Stimulated activated naive CD8-positive, alpha-beta T cell treated with anti-CD3 and anti-CD28 coated beads, Interleukin-15, Interleukin-2, amounts not matched to agents 100 U/mL and 50 U/mL, for 24 hours (primary cell): ENCODE results near the gene HIRA.
"Not testable (repeated sequence)": the region's sequence is repeated elsewhere in the genome, so short reads cannot be mapped to it uniquely, and the experiment has no call there.

ENCODE experiments used
- ATAC-seq: fragments of 150-1000 bp; cut with Tn5 transposase; one replicate; pipeline ENCODE4 v1.10.0; 2021
- DNase-seq: peaks from one replicate; pipeline ENCODE4 v3.0.0; 2021

The HIRA gene

DNA sequence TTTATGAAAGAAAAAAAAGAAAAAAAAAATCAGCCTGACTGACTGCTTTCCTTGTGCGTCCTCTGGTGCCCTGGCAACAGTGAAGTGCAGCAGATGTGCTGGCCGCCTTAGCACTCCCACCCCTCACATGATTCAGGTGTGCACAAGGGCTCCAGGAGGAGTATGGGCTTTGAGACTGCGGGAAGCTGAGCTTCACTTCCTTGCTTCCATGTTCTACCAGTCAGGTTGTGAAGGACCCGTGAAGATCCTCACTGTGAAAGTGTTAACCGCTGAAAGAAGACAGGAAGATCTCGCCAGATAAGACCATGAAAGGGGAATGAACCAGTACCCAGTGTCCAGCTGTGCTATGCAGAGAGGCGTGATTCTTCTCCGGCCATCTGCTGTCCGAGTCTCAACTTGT lies 48.2 kb downstream of the HIRA start:
- no peak for ATAC-seq
- no peak for DNase-seq

DNA sequence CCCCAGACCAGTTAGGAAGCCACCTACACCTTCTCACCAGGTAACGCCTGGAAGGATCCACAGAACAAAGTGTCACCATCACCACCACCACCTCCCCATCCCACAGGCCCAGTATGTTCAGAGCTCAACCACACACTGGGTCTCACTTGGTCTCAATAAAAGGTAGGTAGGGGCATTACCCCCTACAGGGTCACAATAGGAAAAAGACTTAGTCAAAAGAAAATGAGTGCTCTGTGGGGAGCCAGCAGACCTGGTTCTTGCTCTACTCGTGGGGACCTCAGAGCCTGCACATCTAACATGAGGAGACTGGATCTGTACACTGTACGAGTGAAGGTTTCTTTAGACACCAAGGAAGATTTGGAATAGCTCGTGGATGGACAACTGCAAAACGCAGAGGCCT lies 49.3 kb downstream of the HIRA start:
- DNase-seq (no peak), ATAC-seq (no peak)

DNA sequence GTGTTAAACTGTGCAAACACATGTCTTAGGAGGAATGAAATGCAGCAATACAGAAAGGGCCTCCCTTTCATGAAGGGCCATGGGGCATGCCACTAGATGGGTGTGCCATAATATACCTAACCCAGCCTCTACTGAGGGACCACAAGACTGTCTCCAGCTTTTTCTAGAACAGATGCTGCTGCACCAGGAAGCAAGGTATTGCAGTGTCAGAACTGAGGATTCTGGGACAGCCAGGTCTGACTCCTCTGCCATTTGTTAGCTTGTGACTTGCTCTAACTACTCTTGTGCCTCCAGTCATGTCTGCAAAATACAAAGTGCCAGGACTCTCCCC lies 53.2 kb downstream of the HIRA start:
- no peak for DNase-seq
- no peak for ATAC-seq

DNA sequence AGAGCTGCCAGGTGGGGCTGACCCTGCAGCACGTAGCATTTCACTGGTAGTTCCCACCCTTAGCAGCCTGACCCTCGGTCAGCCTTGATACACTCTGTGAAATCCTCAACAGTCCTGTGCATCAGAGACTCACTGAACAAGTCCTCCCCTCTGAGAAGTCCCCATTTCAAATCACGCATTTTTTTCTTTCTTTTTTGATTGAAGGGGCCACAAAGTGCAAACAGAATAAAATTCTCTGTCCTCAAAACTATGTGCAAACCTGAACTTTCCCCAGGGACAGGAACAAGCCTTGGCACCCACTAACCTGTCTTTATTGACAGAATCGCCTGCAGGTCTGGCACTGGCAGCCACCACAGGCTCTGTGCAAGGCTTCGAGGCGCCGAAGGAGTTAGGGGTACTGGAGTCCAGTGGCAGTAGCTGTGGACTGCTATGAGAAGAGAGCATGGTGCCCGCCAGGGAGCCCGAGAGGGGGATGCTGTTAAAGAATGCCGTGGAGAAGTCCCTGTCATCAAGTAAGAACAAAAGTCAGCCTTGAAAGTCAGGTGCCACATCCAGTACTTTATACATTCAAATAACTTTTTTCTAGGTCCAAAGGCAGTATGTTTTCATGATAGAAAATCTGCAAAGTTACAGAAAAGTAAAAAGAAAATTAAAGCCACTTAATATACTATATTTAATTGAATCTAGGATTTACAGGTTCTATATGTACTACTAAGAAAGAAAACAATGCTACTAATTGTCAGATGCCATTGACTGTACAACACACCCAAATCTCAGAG lies 53.8 kb downstream of the HIRA start:
- DNase-seq (no peak), ATAC-seq (no peak)

DNA sequence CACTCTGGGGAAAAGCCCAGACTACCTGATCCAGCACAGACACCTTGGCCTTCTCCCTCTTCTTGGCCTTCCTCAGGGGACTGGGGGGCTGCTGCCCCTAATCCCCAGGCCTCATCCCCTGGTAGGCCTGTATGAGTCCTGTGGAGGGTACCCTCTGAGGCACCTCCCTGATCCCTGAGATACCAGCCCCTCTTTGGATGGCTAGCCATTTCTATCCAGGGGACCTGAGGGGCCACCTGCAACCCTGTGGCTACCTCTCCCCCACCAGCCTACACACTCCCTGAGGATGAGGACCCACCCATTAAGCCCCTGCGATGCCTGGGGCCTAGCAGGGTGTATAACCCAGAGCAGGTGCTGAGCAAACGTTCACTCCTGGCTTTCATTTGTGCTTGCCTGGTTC lies 54.6 kb downstream of the HIRA start:
- no peak for ATAC-seq

DNA sequence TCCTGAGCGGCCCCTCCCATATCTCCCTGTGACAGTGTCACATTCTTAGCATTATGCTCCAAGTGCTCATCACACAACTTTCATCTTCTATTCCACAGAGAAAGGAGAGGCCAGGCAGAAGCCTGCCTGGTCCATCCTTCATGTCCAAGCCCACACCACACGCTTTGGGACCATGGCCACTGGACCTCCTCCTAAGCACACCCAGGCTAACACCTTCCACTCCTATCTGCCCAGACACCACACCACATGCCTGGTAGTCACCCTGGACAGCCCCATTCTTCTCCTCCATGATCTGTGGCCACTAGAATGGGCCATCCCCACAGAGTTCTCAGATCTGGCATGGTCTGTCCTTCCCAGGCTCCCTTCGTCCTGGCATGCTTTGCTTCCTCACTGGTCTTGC lies 55.3 kb downstream of the HIRA start:
- ATAC-seq (peak; percentile 32), DNase-seq (no peak)

More for the DNA sequence above, 54.6 kb downstream of the HIRA start:
- no peak for DNase-seq

DNA sequence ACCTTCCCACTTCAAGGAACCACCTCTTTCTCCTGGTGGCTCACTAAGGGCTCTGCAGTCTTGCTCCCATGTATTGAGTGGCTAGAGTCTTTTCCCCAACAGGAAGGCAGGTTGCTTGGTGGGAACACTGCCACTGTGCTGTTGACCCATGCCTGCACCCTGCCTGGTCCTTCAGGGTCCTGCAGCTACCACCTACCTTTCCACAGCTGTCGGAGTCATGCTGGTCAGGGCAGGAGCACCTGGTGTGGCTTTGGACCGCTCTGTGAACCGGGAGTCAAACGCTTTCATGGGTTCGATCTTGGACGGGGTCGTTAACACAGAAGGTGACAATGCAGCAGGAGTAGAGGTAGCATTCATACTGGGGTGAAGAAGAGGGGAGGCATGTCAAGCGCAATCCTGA lies 56.1 kb downstream of the HIRA start:
- DNase-seq (no peak), ATAC-seq (no peak)

DNA sequence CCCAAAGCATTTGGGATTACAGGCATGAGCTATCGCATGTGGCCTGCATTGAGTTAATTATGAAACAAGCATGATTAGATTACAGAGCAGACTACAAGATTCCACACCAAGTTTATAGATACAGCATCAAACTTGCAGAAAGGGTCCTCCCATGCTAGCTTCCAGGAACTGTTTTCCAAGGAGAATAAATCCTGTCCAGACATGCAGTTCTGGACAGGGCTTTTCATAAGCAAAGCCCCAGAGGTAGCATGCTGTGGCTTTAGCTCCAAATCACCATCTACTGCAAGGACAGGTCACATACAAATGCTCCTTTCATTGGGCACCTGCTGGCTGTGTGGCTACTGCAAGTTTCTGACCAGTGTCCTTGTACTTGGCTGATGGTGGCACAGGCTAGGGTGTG lies 57.1 kb downstream of the HIRA start:
- no peak for DNase-seq
- no peak for ATAC-seq

DNA sequence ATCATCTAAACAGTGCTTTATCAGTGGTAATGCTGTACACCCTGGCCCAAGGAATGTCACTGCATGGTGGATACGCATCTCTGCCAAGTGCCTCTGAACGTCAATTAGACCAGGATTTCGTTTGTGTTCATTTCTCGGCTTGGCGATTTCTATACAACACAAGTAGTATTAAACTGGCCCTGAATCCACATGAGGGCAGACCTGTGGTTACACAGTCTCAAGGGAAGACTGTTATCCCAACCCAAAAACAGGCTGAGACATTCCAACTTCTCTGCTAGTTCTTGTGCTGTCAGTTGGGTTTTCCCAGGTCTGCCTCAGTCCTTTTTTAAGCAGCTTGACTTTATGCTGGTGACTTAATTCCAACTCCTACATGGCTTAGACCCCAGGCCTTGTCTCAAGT lies 58.1 kb downstream of the HIRA start:
- ATAC-seq (no peak), DNase-seq (no peak)

DNA sequence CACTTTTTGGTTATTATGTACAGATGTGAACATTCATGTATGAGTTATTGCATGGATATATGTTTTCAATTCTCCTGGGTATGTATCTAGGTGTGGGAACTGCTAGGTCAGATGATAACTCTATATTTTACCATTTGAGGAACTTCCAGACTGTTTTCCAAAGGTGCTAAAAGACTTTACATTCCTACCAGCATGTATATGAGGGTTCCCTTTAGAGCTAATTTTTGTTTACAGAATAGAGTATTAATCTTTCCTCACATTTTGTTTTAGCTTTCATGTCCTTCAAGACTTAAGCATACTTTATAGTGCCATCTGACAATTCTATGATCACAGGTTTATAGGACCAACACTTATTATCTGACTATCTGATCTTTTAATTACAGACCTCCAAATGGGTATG lies 59.6 kb downstream of the HIRA start:
- ATAC-seq (no peak), DNase-seq (no peak)

DNA sequence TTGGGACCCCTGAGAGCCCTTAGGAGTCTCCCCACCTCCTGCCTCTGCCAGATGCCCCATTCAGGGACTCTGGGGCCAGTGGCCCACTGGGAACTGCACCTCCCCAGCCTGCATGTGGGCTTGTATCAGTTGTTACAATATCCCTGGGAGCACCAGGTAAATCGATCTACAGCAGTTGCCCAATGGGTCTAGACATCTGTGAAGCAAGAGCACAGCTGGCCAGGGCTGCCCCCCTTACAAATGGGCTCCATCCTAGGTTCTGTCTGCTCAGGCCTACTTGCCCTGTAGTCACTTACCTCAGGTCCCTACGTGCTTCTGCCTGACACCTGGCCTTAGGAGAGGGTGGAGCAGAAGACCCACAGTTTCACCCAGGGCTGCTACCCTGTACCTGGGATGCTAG lies 62.7 kb downstream of the HIRA start:
- ATAC-seq, result peak; percentile 46
- no peak for DNase-seq

DNA sequence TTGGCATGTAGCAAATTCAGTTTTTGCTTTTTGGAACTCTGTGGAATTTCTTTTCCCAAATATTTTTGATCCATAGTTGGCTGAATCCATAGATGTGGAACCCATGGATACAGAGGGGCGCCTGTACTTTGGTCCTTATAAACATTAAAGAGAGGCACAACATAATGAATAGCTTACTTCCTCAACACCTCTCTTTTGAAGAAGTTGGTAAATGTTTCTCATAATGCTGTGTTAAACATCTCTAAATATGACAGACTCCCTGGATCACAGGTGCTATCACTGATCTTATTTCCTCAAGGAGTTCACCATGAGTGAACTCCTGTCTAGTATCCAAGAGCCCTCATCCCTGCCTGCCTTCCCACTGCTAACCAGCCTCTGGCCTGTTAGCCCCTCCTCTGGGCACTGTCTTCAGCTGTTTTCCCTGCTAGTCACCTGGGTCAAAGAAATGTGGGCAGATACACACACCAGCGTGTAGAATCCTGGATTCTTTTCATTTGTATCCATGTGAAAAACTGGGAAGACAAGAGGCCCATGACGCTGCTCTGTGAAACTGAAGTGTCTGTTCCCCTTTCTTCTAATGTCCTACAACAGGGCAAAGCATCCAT lies 63.7 kb downstream of the HIRA start:
- no peak for ATAC-seq

DNA sequence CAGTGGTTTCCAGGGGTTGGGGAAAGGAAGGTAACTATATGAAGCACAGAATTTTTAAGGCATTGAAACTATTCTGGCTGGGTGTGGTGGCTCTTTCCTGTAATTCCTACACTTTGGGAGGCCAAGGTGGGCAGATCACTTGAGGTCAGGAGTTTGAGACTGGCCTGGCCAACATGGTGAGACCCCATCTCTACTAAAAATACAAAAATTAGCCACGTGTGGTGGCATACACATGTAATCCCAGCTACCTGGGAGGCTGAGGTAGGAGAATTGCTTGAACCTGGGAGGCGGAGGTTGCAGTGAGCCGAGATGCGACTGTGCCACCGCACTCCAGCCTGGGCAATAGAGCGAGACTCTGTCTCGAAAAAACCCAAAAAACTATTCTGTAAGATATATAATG lies 68.0 kb downstream of the HIRA start:
- ATAC-seq, DNase-seq: not testable (repeated sequence)

More for the DNA sequence above, 63.7 kb downstream of the HIRA start:
- no peak for DNase-seq

DNA sequence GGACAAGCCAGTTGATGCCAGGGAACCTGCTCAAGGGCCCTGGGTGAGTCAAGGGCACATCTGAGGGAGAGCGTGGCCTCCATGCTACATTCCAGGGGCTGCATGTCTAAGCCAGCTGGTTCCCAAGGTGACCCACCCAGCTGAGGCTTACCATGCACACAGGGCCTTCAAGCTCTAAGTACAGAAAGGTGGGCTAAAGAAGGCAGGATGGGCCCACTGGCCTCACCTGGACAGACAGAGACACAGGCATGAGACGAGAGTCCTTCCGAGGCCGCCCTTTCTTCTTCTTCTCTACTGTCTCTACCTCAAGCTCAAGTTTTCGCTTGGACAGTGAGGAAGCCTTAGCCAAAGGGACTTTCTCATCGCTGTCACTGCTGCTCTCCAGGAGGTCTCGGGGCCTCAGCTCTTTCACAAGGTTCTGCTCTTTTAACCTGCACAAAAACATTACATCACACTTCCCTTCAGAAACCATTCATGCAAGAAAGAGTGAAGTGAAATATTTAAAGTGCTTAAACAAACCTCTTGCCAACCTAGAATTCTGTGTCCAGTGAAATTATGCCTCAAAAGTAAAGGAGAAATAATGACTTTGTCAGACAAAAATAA lies 69.9 kb downstream of the HIRA start:
- DNase-seq (no peak), ATAC-seq (peak; percentile 48)

DNA sequence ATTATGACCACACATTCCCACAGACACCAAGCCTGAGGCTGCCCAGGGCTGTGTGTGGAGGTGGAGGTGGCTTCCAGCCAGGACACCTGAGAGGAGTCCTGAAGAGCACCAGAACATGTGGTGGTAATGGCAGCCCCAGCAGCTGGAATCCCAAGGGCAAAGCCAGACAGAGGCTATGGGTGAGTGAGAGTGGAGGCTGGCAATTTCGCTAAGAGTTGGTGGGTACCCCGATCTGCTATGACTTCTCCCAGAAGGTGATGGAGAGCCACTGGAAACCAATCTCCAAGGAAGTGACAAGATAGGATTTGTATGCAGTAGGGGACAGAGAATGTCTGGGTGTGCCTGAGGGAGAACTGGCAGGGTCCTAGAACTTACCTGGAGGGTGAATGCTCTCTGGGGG lies 70.7 kb downstream of the HIRA start:
- DNase-seq (no peak), ATAC-seq (no peak)

DNA sequence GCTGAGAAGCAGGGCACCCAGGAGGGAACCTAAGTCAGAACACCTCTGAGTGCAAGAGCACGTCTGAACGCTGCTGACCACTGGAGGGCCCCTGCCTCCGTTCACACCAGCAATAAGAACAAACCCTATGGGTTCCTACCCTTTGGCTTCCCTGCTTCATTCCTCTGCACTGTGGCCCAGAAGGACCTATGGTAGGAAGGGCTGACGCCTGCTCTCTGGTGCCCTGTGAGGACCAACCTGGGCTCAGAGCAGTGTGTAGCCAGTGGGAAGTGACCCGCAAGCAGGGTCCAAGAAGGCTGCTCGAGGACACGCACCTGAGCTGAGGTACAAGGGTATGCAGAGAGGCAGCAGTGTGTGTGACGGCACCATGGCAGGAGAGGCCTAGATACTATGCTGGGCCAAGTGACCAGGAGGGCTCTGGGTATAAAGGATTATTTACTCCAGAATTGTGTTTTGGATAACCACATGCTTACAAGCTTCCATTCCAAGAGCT lies 71.2 kb downstream of the HIRA start:
- ATAC-seq, result no peak
- DNase-seq, result no peak

DNA sequence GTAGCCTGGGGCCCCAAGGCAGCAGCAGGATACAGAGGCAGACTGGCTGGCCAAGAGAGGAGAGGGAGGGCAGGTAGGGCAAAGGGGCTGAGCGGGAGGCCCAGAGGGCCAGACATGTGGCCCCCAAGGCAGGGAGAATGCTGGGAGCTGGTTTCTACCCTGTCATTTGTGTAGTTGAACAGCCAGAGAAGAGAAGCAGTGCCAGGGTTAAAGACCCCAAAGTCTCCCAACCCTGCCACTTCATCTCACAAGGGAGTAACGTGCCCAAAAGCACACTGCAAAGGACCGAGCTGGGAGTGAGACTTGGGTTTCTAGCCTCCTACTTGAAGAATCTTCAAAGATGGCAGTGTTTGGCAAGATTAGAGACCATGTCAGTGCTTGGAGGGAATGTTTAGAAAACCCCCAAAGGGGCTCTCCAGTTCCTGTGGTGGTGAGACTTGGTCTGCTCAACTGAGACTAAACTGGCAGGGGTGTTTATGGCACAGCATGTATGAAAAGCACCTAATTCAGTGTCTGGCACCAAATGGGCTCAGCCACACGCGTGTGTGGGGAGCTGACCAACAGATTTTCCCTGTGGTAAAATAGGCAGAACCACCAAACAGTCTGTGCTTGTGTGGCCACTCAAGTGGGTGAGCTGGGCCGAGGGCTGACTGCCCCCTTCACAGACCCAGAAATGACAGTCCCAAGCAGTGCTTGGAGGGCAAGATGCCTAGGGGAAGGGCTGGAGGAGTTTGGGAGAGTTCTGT lies 71.8 kb downstream of the HIRA start:
- no peak for DNase-seq
- ATAC-seq, result no peak

DNA sequence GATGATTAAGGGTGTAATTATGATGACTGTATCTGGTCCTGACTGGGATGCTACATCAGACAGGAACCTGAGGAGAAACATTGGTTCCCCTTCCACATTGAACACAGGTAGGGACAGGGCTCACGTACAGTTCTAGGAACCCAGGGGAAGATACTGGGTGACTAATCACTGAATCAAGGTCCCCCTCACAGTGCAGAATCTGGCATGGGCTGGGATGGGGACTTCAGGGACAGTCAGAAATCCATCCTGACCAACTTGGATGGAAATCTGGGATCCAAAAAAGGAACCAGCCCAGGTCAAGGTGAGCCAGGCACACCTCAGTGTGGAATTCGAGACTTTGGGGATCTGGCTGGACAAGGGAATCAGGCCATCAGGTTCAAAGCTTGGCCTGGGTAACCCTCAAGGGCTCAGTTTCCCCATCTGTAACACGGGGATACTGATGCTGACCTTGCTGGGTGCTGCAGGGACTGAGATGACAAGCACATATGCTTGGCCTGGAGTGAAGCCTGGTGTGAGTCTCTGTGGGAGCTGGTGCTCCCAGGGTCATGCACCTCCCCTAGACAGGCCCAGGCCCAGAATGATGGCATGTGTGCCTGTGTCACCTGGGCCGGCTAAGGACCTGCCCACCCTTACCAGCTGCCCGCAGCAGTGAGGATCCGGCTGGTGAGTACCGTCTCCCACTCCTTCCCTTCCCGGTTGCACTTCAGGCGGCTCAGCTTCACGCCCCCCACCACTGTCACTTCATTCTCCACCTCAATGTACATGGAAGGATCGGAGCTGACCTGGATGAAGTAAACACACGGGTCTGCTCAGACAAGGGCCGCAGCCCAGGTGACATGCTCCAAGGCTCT lies 72.6 kb downstream of the HIRA start:
- no peak for DNase-seq
- no peak for ATAC-seq

DNA sequence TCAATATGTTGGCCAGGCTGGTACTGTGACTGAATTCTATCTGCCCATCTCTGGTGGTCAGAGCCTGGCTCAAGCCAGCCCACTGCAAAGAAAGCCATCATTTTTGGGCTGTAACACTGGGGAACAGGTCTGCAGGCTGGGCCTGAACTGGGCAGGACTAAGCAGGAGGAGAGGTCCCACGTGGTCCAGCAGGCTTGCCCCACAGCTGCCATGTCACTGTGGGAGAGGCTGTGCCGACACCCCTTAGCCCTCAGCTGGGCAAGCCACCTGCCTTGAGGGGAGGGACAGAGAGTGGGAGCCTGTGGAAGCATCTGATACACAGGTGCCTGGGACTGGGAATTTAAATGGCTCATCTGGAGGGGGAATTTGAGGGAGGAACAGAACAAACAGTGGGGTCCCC lies 73.3 kb downstream of the HIRA start:
- ATAC-seq (no peak), DNase-seq (no peak)

DNA sequence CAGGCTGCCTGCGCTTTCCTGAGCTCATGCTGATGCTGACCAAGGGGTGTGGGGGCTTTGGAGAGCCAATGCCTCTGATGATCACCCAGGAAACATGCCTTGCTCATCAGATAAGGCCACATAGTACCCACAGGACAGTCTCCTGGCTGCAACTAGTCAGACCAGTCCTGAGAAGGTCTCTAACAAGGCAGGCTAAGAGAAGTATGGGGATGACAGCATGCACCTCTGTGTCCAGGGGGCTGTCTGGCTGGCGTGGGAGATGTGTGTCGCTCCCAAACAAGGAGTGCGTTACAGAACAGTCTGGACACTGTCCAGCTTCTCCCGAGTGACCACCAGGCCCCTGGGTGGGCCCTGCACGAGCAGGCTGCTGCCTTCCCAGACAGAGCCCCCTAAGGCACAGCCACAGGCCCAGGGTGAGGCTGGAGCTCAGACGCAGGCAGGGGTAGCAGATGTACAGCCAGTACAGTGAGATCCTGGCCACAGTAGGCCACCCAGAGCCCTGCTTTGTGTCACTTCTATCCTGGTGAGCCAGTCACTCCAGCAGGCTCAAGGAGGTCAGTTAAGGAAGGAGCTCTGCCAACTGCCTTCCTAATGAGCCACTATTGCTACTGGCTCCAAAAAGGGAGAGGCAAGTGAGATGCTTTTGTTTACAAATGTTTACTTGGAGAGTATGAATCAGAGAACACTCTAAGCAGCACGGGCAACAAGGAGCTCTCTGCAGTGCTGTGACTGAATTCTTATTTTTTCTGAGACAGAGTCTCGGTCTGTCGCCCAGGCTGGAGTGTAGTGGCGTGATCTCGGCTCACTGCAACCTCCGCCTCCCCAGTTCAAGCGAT lies 74.0 kb downstream of the HIRA start:
- no peak for DNase-seq
- no peak for ATAC-seq

DNA sequence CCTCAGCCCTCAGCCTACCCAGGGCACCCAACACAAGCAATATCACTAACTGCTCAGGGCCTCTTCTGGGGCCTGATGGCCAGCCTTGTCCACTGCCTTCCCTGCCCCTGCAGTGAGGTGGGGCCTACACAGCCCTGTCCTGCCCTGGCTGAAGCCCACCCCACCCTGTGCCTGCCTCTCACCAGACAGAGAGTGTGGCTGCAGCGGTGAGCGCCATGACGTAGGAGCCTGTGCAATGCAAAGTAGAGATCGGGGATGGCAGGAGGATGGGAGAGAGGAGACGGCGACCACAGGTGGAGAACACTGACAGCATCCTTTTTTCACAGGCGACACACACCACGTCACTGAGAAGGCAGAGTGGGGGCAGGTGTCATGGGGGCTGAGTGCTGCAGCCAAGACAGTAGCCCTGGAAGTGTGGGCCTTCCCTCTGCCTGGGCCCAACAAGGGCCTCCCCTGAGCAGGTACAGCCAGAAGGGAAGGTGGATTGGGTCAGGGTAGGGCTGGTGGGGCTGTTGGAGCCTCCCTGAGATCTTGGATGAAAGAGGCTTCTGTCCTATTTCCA lies 74.7 kb downstream of the HIRA start:
- ATAC-seq, result no peak
- DNase-seq, result no peak
